IPS DF 4.7 (cell line): ENCODE measurements around the gene PLCB1.

ENCODE experiments used
- DNase-seq: peaks from one replicate; pipeline ENCODE4 v3.0.0-alpha.2; 2013; ENCODE audit warnings: low spot score; ENCODE audit errors: extremely low read depth

The PLCB1 gene

DNA sequence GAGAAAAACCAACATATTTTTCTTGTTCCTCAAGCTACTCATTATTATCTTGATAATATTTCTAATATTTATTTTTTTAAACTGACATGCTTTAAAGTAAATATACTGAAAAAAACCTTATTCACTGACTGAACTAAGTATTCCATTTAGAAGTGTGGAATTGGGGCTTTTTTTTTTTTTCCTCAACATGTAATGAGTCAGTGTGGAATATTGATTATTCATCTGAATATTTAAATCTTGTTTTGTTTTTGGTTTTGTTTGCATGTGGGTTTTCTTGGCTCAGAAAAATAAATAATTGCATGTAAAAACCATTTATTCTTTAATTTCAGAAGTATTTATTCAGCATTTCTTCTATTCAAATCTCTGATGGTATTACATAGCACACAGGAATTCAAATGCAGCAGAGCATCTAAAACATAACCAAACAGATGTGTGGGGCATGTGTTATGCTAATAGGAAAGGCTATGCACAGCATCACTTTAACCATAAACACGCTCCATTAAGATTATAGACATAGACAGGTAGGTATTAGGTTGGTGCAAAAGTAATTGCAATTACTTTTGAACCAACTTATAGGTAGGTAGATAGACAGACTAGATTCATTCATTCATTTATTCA, 166.5 kb downstream of the PLCB1 start:
- no peak for DNase-seq

DNA sequence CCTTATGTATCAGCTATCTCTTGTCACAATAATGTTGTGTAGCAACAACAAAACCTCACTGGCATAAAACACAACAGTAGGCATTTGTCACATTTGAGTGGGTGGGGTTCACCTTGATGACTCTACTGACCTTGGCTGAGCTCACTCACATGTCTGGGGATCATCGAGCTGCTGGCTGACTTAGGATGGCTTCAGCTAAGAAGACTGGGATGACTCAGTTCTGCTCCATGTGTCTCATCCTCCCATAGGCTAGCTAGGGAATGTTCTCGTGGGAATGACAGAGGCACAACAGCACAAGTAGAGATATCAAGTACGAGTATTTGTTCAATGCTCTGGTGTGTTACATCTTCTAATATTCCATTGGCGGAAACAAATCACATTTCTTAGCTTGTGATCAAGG, 167.9 kb downstream of the PLCB1 start:
- no peak for DNase-seq

DNA sequence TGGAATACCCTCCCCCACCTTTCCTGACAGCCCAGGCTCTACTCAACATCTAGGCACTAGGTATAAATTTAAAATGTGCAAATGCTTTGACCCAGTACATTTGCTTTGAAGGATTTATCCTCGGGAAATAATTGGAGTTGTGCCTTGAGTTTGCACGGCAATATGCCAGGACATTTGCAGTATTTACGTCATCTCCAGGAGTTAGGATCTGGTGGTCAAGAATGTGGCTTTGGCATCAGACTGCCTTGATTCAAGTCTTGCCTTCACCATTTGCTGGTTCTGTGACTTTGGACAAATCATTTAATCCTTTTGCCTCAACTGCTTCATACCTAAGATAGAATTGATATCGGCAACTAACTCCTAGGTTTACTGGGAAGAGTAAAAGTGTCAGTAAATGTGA, 169.6 kb downstream of the PLCB1 start:
- DNase-seq, result no peak

DNA sequence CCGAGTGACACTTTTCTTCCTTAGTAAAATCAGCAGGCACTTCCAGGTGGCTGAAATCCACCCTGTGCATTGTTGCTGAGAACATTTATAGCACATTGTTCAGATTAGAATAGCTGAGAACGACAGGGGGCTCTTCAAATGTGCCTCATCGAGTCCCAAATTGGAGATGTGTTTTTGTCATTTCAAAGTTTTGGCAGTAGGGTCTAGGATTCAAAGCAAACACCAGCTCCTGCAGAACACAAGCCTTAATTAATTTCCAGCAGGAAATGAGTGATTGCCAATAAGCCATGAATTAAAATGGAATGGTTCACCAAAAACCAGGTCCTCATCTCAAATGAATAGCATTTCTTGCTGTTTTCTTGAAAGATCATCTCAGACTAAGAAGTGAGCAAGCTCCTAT, 171.6 kb downstream of the PLCB1 start:
- no peak for DNase-seq

DNA sequence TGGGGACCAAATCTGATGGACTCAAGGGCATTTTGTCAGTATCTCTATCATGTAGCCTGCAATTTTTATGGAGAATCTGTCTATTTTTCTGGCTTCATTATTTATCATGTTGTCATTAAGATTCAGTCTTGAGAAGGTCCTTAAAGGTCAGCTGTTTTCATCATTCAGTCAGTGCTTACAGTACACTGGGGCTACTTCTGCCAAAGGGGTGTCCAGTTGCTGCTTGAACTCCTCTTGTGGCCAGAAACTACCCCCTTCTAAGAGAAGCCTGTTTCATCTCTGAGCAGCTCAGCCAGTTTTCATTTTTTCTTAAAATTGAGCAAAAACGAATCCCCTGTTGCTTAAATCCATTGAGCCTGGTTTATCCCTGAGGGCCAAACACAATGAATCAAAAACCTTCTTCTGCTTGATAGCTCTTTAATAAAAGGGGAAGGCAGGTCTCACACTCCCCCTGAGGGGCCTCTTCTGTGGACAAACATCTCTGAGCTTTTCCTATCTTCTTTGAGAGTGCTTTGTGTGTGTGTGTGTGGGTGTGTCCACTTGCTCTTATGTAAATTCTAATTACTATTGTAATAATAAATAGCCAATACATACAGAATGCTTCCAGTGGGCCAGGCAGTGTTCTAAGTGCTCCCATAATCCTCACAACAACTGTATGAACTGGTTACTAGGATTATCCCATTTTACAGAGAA, 172.2 kb downstream of the PLCB1 start:
- DNase-seq, result no peak

DNA sequence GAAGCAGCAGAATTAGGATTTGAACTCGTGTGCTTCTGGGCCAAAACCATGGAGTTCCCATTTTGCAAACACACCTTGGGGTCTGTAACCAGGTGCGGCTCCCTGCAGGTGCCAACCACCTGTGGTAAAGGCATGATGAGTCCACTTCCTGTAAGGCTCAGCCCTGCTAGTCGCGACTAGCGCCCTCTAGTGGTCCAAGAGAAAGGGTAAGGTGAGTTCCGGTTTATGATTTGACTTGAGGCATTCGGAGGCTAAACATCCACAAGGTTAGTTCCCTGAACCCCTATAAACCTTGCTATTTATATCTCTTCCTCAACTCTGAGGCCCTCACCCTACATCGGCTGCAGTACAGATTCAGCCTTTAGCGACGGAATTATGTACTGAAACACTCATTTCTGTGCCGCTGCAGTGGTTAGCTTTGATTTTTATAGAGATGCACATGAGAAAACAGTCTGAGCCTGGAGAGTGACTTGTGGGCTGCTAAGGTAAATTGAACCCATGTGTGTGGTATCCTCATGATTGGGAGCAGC, 173.4 kb downstream of the PLCB1 start:
- peak; percentile 53 for DNase-seq

DNA sequence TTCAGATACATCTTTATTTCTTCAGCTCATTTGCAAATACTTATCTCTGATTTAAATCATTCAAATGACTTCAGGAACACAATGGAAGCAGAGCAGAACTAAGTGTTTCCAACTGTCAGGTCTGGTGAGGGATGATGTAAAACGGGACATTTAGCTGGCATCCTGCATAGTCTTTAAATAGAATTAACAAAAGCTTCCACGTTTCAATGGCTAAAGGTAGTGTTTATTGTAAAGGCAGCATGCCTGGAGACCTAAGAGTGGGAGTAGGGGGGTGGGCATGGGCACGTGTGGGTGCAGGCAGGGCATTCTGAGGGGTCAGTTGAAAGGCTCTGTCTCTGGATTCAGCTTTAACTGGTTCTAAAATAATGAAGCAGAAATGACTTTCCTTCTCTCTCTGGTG, 174.9 kb downstream of the PLCB1 start:
- DNase-seq, result no peak

DNA sequence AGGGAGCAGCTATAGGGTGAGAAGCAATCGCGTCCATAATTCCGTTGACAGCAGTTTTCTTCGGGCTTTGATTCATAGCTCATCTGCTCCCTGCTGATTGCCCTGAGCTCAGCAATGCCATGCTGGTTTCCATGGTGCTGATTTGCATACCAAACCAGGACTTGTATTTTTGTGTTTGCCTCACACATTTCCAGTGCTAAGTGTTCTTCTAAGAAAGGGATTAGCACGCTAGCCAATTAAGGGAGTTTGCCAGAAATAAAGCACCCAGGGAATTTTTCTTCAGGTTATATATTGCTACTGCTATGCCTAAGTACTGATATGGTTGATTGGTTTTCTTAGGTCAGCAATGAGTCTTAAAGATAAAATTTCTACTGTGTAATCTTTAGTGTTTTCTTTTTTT, 177.6 kb downstream of the PLCB1 start:
- DNase-seq, result peak; percentile 9

DNA sequence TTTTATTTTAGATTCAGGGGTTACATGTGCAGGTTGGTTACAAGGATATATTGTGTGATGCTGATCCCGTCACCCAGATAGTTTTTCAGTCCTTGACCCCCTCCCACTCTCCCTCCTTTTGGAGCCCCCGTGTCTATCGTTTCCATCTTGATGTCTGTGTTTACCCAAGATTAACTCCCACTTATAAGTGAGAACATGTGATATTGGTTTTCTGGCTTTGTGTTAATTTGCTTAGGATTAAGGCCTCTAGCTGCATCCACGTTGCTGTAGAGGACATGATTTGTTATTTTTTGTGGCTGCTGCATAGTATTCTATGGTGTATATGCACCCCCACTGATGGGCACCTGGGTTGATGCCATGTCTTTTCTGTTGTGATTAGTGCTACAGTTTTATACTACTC, 178.6 kb downstream of the PLCB1 start:
- no peak for DNase-seq

DNA sequence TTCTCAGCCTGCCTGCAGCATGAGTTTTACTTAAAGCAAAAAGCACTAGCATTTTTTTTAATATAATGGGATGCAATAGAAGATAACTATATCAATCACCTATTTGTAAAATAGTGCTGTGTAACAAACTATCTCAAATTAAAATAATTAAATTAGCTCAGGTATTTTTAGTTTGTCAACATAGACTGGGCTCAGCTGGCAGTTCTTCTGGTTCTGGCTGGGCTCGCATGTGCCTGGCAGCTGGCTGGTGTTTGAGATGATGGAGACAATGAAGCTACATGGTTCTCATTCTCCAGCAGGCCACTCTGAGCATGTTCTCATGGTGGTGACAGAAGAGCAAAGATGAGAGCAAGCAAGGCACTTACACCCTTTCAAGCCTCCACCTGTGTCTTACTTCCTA, 181.0 kb downstream of the PLCB1 start:
- no peak for DNase-seq

DNA sequence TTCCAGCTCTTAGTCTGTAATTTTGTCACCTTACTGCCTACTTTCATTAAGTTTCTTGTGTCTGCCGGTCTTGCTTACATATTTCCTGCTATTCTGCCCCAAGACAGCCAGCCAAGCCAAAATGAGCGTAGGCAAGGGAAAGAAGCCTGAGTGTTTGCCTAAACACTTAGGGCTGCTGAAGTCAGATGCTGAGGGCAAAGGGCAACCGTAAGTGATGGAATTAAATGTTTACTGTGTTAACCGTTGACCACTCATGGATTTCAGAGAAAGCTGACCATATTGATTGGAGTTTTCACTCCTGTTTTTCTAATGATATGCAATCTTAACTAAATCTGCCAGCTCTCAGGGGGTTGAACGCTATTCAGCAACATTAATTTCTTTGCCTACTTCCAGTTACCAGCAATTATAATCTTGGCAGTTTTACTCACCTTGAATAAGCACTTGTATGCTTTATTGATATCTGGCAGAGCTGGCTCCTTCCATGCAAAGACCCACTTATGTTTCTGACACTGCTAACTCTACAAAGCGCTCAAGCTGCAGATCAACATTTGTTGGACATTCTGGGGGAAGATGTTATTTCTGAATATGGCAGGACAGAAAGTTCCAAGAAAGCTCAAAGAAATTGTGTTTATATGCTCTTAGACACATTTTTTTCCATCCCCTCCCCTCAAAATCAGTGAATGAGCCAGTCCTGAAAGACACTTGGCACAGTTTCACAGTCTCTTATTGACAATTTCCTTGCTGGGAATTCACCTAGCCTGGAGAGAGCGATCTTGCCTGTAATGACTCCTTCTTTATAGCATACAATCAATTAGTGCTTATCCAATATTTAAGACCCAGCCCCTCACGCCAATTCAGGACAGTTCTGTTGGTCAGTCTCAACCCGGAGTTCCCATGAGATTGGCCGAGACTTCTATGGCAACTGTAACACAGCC, 183.8 kb downstream of the PLCB1 start:
- no peak for DNase-seq

DNA sequence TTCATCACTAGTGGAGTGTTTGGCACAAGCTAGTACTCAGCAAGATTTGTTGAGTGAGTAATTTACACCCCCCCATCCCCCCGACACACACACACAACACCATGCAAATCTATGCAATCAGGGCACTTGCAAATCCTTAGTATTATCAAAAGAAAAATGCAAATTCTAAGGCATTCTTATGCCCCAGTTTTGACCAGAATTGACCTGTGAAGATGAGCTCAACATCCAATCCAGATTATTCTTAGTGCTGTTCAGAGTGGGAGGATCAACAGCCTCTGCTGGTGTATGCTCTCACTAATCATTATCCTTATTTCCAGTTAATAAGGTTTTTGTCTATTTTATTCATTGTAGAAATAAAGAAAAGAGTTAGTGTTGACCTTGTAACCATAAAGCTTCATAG, 185.4 kb downstream of the PLCB1 start:
- no peak for DNase-seq

DNA sequence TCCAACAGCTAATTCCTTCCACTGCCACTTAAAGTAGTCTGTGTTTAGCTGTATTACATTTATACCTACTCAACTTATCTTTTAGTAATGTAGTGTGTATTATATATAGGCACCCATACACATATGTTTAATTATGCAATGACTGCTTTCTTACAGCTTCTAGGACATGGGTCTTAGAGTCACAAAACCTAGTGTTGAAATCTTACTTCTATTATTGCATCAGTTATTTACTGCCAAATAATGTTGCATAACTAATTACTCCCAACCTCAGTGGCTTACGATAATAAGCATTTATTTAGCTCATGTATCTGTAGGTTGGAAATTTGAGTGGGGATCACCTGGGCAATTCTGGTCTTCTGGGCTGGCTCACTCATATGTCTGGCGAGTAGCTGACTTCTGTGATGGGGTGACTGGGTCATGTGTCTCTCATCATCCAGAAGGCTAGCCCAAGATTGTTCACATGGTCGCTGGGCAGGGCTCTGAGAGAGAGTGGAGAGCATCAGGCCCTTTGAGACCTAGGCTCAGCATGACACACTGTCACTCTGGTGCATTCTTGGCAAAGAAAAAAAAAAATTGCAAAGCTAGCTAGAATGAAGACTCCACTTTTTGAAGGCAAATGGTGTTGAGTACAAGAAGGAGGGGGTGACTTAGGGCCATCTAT, 187.0 kb downstream of the PLCB1 start:
- no peak for DNase-seq

DNA sequence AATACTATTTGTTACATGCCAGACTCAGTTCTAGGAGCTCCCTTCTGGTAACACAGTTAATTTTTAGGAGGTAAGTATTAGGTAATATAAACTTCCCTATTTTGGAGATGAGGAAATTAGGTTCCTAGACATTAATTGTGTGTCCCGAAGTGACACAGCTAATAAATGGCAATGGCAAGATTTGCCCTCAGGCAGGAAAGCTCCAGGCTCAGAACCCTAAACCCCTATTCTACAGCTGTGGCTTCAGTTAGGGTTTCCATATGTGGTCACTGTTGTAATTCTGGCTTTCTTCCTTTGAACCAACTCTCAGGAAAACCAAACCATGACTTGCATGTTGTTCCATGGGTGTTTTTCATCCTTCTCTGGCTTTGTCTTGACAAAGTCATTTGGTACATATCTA, 188.2 kb downstream of the PLCB1 start:
- DNase-seq, result no peak

DNA sequence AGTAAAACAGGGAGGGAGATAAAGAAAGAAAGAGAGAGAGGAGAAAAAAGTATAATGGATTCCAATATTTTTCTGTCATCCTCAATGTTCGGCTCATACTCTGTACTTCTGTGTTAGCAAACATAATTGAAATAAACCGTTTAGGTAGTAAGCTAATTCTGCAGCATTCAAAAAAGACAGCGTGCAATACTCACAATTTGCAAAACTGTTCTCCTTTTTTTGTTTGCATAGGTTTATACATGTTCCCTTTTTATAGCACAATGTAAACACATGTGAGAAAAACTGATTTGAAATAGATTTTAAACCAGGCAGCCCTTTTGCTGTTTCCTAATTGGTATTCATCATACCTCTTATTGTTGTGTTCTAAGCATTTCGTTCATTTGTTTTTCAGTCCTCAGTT, 188.9 kb downstream of the PLCB1 start:
- no peak for DNase-seq

DNA sequence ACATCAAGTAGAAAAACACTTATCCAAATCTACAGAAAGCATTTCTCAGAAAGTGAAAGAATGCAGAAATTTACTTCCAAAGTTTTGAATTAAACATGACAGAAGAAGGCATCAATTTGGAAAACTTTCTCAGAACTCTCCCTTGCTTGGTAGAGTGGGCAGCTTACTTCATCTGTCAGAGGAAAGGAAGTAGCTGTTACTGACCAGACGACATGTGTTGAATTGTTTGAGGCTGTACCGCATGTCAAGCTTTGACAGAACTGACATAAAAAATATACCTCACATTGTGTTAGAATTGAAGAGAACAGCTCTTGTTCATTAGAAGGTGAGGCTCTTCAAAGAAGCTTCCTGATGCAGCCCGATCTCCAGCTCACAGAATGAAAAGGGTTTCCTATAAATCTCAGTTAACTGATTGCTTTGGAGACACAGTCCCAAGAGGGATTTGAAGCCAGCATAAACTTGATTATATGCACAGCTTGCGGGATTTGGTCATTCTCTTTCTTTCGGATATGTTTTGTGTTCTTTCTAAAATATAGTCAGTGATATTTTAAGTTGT, 190.7 kb downstream of the PLCB1 start:
- no peak for DNase-seq

DNA sequence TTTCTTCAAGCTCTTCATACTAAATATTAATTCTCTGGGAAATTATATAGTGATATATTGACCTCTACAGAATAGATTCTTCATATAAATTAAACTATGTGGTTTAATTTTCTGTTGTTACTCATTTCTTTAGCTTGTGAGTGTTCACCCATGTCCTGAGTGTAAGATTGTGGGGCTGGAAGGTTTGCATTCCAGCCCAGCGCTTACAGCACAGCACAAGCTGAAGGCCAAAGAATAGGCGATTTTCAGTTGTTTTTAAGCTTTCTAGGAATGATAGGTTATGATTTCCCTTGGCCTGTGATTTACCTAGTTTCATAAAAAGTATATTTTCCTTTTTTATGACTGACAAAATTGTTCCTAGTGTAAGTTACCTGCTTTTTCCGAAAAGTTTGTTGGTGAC, 194.1 kb downstream of the PLCB1 start:
- no peak for DNase-seq

DNA sequence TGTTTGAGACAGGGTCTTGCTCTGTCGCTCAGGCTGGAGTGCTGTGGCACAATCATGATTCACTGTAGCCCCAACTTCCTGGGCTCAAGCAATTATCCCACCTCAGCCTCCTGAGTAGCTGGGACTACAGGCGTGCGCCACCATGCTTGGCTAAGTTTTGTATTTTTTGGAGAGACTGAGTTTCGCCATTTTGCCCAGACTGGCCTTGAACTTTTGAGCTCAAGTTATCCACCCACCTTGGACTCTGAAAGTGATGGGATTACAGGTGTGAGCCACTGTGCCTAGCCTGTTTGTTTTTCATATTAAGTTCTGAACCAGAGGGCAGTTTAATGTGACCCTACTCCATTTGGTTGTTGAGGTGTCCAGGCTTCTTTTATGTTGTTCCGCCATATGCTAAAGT, 194.8 kb downstream of the PLCB1 start:
- DNase-seq, result no peak

DNA sequence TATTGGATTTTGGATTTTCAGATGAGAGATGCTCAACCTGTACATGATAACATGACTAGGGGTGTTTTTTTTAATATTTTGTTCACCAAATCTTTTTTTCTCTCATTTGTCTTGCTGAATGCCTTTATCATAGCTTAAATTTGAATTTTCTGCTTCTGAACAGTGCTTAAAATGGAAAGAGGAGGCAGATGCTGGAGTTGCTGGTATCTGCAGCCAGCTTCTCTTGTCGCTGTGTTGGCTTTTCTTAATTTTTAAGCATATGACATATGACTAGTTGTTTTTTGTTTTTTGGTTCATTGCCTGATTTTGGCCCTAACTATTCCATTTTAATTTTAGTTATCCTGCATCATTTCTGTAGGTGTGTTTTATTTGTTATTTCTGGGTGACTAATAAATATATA, 196.1 kb downstream of the PLCB1 start:
- no peak for DNase-seq

DNA sequence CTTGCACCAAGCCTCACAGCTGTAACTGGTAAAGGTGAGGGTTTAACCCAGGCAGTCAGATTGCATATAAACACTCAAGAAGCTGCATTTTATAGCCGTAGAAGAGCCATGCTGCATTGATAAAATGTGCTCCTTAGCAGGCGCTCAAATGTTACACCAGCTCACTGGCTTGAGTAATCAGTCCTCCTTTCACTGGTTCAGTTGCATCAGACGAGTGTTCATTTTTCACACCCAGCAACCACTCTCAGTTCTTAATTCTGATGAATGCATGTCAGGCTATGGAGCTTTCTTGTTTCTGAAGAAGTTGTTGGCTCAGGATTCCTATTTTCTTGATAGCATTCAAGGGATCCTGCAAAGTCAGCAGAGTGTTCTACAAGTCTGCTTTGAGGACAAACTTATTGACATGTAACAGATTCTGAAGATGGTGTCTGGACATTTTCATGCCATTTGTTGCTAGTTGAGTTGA, 198.3 kb downstream of the PLCB1 start:
- DNase-seq, result no peak
